ENCODE data around the gene DRC7.
"Not testable (repeated sequence)": the region's sequence is repeated elsewhere in the genome, so short reads cannot be mapped to it uniquely, and the experiment has no call there.

Gene DRC7

GRCh38 chr16:57740423-57741071 lies 45.9 kb downstream of the DRC7 start:
- DNase-seq = no peak

- no peak for DNase-seq
Measured at GRCh38 chr16:57741660-57742191, 47.1 kb downstream of the DRC7 start.

DNA sequence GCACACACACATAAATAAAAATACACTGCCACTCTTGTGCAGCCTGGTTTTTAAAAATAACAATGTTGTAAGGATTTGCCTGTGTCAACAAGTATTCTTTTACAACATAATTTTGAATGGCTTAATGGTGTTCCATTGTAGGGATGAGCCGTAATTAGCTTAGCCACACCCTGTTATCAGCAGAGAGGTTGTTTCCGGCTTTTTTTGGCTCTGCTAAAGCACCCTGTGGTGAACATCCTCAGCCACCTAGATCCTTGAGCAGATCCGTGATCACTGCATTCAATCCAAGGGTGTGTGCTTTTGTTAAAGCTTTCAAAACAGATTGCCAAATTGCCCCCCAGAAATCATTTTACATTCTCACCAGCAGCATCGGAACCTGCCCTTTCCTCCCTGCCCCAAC lies 47.9 kb downstream of the DRC7 start:
- DNase-seq = no peak

GRCh38 chr16:57743458-57743857 lies 48.9 kb downstream of the DRC7 start:
- no peak for DNase-seq

- no peak for DNase-seq
Measured at GRCh38 chr16:57743886-57744641, 49.5 kb downstream of the DRC7 start.

DNA sequence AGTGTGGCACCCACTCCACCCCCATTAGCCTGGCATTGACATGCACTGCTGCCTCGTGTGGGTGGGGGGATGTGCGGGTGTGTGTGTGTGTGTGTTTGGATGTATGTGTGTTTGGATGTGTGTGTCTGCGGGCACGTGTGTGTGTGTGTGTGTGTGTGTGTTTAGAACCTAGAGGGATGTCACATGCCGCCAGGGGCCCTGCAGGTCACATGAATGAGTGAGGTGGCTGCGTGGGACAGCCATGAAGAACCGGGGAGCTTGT lies 50.0 kb downstream of the DRC7 start:
- DNase-seq = no peak

- no peak for DNase-seq
Measured at GRCh38 chr16:57745768-57746167, 51.2 kb downstream of the DRC7 start.

DNA sequence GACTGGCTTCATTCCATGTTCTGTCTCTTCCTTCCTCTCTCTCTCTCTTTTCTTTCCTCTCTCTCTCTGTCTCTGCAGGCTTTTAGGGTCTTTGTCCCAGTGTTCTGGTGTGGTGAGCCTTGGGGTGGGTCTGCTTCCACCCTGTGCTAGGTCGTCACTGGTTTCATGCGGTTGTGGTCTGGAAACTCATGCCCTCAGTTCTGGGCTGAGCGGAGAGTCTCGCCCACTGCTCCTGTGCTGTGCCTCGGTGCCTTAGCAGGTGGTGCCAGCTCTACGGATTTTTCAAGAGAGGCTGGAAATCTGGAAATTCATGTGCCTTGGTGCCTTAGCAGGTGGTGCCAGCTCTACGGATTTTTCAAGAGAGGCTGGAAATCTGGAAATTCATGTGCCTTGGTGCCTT lies 51.7 kb downstream of the DRC7 start:
- not testable (repeated sequence) for DNase-seq

- no peak for DNase-seq
Measured at GRCh38 chr16:57747091-57747490, 52.5 kb downstream of the DRC7 start.

DNA sequence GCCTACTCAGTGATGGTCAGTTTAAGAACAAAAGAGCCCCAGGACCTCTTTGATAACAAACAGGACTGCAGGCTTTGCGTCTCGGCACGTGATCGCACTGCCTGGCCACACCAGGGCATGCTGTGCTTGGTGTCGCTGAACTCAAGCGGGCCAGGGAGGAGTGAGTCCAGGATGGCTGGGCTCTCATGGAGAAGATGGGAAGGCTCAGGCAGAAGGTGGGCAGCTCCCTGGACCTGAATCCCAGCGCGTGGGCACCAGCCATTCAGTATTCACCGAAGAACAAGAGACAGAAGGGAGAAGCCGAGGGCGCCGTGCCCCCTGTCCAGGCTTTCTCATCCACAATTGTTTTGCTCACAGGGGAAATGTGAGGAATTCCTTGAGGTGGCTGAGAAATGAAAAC lies 52.9 kb downstream of the DRC7 start:
- DNase-seq = no peak

GRCh38 chr16:57747996-57748395 lies 53.4 kb downstream of the DRC7 start:
- DNase-seq = no peak

GRCh38 chr16:57748596-57748995 lies 54.0 kb downstream of the DRC7 start:
- no peak for DNase-seq

GRCh38 chr16:57749101-57749692 lies 54.6 kb downstream of the DRC7 start:
- DNase-seq = no peak

DNA sequence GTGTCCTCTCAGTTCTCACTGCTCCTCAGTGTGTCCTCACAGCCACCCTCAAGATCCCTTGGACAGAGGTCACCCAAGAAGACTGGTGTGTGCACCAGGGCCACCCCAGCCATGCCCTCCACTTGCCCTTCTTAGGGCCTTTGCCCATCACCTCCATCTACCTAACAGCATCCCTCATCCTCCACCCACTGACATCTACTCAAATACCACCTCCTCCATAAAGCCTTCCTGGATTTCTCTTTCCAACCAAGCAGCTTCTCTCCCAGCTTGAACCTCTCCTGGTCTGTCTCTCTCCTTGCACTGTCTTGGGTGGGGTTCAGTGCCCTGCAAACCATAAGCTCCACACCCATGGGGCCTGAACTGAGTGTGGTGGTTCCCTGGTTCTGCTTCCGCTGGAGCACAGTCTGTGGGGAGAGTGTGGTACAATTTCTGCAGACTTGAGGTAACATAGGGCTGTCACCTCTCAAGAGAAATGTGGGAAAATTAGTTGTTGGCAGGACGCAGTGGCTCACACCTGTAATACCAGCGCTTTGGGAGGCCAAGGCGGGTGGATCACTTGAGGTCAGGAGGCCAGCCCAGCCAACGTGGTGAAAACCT lies 55.3 kb downstream of the DRC7 start:
- no peak for DNase-seq

DNA sequence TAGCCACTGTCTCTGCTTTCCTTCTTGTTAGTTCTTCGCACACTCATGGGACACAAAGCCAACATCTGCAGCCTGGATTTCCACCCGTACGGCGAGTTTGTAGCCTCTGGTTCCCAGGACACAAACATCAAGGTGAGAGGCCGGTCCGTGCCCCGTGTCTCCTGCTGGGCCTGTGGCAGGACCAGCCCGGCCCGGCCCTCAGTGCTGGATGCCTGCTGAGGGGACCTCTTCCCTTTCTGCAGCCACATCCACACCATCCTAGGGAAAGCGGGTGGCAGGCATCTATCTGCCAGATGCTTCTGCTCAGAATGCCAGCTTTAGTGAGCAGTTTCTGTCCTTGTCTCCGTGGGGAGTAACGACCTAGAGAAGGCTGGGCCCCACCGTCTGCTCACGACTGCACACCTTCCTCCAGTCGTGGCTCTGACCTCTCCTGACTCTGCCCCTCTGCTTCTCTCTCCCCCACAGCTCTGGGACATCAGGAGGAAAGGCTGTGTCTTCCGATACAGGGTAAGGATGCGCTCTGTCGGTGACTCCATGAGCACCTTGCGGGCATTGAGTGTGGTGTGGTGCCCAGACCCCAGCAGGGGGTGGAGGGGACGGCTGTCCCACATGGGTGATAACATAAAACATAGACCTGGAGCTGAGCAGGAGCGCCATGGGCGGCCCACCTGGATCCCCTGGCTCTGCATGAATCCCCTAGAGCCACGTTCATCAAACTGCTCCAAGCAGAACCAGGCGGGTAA lies 56.4 kb downstream of the DRC7 start:
- DNase-seq = no peak

DNA sequence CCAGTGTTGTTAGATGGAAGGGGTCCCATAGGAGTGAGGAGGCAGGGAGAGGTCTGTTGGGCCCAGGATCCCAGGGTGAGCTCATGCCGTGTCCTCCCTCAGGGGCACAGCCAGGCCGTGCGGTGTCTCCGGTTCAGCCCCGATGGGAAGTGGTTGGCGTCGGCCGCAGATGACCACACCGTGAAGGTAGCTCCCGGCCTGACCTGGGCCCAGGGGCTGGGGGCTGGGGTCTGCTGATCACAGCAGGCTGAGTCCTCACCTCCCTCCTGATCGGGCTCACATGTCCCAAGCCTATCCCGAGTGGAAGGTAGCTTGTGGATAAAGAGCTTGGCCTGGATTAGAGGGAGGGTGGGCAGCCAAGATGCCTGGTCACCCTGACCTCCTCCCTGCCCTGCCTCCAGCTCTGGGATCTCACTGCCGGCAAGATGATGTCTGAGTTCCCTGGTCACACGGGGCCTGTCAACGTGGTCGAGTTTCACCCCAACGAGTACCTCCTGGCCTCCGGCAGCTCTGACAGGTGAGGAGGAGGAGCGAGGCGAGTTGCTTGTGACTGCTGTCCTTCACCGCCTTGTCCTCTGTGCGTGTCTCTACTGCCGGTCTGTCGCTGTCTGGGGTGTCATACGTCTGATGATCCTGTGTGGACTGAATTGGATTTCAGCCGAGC lies 57.1 kb downstream of the DRC7 start:
- no peak for DNase-seq

DNA sequence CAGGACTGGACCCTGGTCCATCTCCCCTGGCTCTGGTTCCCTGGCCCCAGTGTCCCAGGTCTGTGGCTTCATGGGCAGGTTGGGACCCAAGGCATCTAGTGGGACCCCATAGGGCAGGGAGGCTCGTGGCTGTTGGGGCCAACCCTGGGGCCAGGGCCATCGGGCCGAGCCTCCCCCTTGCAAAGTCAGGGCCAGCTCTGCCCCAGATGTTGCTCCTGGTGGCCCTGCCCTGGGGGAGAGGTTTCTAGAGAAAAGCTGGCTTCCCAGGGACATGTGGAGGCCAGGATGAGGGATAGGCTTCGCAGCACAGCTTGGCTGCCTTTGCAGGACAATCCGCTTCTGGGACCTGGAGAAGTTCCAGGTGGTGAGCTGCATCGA lies 57.6 kb downstream of the DRC7 start:
- no peak for DNase-seq

DNA sequence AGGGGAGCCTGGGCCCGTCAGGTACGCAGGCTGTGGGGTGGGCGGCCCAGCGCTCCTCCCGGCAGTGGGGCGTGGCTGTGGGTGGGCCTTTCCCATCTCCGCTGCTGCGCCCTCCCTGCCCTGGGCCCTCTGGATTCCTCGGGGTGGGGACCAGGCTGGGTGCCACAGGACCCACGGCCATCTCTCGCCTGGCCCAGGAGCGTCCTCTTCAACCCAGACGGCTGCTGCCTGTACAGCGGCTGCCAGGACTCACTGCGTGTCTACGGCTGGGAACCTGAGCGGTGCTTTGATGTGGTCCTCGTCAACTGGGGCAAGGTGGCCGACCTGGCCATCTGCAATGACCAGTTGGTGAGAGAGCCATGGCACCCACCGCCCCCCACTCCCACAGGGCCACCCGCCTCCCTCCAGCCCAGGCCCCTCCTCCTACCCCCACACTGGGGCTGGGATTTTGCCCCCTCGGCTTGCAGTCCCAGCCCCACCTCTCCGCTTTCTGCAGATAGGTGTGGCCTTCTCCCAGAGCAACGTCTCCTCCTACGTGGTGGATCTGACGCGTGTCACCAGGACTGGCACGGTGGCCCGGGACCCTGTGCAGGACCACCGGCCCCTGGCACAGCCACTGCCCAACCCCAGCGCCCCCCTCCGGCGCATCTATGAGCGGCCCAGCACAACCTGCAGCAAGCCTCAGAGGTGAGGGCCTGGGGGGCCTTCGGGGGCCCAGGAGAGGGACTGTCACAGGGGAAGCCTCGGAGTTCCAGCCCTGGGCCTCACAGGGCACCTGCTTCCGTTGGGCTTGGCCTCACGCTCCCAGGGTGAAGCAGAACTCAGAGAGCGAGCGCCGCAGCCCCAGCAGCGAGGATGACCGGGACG lies 58.2 kb downstream of the DRC7 start:
- no peak for DNase-seq

DNA sequence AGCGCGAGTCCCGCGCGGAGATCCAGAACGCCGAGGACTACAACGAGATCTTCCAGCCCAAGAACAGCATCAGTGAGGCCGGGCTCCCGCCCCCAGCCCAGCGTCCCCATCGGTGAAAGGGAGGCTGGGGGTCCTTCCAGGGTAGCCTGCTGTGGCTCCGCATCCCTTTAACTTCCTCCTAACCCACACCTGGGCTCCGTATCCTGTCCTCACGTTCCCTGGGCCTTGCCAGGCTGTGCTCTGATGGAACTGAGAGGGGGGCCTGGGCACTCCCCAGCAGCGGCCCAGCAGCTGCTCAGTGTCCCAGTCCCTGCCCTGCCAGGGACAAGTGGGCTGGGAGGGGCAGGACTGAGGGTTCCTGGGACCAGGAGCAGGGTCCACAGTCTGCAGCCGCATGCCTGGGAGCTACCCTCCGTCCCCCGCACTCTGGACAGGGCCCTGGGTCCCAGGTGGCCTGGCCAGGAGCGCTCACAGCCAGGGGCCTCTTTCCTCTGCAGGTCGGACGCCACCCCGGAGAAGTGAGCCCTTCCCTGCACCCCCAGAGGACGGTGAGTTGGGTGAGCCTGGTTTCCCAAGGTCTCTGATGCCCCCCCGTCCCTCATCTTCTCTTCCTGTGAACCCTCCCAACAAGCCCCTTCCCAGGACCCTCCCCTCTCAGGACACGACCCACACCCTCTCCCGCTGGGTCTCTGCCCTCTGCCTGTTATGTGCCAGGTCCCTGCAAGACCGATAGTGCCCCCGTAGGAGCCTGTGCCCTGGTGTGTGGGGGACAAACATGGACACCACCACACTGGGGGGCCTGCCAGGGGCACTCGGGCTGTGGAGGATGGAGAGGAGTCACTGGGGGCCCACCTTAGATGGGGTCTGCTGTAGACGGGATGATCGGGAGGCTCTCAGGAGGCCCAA lies 59.1 kb downstream of the DRC7 start:
- DNase-seq = no peak

- no peak for DNase-seq
Measured at GRCh38 chr16:57754354-57755060, 59.9 kb downstream of the DRC7 start.
